Dermis microvascular lymphatic vessel endothelial cell (primary cell): ENCODE results near the gene C9orf152. TPM values are rescaled to one million over a fixed set of nuclear protein-coding genes. Genes with fewer than 3 reads are reported as not detected.

Experiments
- total RNA-seq: library from RNA; depleted of rRNA; stranded (reverse); fragments of >200 nt; gene quantifications from 2 replicates; pipeline ENCODE4 v1.2.1, GENCODE V29; 2014

C9orf152 gene
- total RNA-seq, 1 donor from 2014 or later: not detected

Other genes starting within 250 kb of the C9orf152 start
- 132 and 252 TPM in 2 replicates for gene TXN, start 48.3 kb upstream of the C9orf152 start, total RNA-seq
- not detected in 2 replicates for gene TXNDC8, start 129.7 kb upstream of the C9orf152 start, total RNA-seq